NCI-H82 treated with DMSO at 0.1 percent for 48 hours (cell line): ENCODE measurements around the gene ACOX3.

Experiments
- DNase-seq: peaks from one replicate; lab custom pipeline; 2025; ENCODE audit not compliant: unreplicated experiment; lab: John Stamatoyannopoulos, UW

Gene ACOX3

GRCh38 chr4:8325291-8325973 lies 115.1 kb downstream of the ACOX3 start:
- no peak for DNase-seq

DNA sequence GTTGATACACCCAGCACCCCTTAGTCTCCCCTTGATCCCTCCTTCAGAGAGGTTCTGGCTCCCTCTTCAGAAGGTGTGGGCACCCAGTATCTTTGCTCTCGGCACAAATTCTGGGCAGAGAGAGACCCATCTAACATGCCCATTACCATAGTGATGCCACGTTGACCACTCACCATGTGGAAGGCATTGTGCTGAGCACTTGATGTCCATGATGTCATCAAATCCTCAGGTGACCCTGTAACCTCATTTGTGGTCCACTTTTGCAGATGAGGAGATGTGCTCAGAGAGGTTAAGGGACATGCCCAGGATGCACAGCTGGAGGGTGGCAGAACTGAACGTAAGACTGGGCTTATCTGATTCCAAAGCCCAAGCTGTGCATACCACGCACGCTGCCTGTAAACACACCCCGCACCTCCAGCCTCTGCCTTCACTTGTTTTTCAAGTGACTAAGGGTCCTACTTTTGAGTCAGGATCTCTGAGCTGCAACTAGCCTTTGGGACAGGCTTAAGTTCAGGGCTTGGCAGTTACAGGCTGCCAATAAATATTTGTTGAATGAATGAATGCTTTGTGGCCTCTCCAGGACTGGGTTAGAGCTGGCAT lies 115.8 kb downstream of the ACOX3 start:
- DNase-seq, result no peak

DNA sequence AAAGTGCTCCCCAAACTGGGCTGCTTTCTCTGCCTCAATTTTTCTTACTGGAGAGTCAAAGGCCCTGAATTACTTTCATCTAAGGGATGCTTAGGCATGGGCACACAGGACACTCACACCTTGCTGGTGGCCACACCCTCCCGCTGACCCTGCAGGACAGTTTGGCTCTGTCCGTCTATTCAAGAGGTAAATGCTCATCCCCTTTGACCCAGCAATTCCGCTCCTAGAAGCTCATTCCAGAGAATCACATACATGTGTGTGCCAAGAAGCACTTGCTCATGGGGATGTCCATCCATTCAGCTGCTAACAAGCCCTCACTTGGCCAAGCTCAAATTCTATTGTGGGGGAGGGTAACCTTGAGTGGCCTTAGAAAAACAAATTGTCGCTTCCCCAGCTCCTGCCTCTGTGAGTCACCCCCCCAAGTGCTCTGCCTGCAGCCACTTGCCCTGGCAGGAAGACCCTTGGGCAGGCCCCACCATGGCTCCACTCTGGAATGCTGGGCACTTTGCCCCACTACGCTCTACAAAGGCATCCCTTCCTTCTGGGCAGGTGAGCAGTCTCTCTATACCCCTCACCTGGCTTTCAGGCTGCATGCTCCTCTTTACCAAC lies 116.5 kb downstream of the ACOX3 start:
- no peak for DNase-seq

DNA sequence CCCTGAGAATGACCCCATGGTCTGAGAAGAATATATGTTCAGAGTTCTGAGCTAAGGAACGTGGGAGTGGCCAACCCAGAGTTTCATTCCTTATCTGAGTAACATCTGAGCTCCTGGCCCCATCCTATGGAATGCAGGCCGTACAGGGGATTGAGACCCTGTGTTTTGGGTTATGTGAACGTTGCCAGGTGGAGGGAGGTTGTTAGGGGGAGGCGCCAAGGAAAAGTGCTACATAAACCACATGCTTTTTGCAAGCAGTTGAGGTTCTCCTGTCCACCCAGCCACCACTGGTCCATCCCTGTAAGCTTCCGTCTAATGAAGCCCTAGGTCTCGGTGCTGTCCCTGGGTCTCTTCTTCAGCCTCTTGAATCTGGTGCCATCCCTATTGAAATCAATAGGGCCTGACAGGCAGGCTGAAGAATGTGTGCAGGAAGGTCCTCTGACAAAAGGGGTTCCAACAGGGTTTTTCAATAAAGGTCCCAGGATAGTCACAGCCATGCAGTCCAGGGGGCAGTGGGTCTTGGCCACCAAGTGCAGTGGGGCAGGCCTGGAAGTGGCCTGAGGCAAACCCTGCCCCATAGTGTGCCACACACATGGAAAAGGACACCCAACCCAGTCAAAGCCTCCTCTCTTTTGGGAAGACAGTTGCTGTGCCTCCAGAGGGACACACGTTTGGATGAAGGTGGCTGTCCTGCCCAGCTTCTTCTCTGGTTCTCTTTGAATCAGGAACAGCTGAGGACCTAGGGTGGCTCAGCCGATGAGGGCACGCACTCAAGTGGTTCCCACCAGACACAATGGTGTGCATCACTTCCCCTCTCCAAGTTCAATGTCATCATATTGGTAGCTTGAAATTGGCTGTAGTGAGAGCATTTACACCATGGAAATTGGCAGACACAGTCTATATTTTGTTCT lies 117.5 kb downstream of the ACOX3 start:
- DNase-seq, result no peak

DNA sequence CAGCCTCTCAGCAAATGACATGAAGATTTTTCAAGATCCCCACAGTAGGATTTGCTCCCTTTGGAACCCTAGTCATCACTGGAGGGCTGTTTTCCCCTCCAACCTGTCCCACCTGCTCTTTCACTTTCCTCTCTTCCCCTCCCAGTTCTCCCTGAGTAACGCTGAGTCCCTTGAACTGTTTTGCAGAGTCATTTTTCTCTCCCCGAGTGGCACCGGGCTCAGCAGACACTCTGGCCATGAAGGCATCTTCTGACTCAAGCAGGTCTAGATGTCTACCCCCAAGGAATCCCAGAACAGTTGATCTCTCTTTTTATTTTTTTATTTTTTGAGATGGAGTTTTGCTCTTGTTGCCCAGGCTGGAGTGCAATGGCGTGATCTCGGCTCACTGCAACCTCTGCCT lies 118.8 kb downstream of the ACOX3 start:
- no peak for DNase-seq

GRCh38 chr4:8321220-8321619 lies 119.3 kb downstream of the ACOX3 start:
- DNase-seq, result no peak

GRCh38 chr4:8320386-8320750 lies 120.2 kb downstream of the ACOX3 start:
- no peak for DNase-seq

DNA sequence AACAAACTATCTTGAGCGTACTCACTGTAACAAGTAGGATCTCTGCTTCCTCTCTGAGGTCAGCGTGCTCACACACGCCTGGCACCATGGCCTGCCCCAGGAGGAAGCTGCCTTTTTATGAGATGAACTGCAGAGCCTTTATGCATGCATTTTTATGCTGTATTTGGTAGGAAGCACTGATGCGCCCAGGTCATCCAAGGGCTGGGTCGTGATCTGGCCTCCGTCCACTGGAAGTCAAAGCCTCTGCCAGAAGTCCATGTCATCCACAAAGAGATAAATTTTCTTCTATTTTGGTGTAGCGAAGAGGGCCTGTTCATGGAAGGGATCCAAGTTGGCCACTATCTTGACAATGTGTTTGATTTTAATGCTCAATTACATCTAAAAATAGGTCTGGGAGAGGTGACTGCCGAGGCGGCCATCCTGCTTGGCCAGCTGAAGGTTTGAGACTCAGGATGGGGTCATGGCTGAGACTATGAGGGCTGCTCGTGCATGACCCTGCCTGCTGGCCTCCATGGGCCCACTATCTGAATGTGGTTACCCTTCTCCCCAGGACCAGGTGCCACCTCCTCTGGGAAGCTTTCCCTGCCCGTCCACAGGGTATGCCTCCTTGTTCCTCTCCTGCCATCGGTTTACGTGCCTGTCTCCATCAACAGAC lies 120.7 kb downstream of the ACOX3 start:
- no peak for DNase-seq

DNA sequence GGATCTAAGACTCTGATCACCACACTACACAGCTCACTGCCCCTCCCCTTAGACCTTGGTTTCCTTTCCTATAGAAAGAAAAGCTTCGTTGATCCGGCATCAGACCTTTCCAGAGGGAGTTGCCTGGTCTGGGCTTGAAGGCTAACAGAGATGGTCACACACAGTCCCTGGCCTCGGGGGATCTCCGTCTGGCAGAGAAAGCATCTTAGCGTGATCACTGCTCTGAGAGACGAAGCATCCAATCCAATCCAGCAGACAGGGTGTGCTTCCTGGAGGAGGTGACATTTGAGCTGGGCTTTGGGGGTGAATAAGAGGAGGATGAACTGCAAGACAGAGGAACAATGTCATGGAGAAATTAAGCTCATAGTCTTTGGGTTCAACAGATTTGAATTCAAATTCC lies 121.5 kb downstream of the ACOX3 start:
- no peak for DNase-seq

DNA sequence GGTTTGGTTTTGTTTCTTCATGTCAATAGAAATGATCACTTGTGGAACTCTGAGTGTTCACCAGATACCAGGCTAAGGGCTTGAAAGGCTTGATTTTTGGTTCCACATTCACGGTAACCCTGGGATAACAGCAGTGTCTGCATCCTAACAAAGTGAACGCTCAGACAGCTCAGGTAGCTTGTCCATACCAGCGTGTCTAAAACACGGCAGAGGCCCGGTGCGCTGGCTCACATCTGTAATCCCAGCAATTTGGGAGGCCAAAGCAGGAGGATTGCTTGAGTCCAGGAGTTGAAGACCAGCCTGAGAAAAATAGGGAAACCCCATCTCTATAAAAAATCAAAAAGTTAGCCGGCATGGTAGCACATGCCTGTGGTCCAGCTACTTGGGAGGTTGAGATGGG lies 122.0 kb downstream of the ACOX3 start:
- DNase-seq, result no peak

GRCh38 chr4:8317474-8317873 lies 123.0 kb downstream of the ACOX3 start:
- DNase-seq, result no peak

- DNase-seq, result no peak
Measured at GRCh38 chr4:8316911-8317351, 123.6 kb downstream of the ACOX3 start.
